Measurements from ENCODE around the gene CCNYL1. TPM values are rescaled to one million over a fixed set of nuclear protein-coding genes. Genes with fewer than 3 reads are reported as not detected.

The CCNYL1 gene
- 1 to 10 TPM; 6.7 to 8.0 TPM for total RNA-seq

GRCh38 chr2:207710814-207711740 is at the start of gene CCNYL1:
Gene CCNYL1, plus strand, starts transcription at chr2:207711640. Its CDS starts 257 bp downstream, at chr2:207711897.

Other genes with a start within 250 kb of the CCNYL1 start
- 10 to 100 TPM; 83.4 to 86.8 TPM for gene CREB1, start 181.7 kb upstream of the CCNYL1 start, total RNA-seq
- 10 to 100 TPM; 15.8 to 17.6 TPM for gene METTL21A, start 86.2 kb upstream of the CCNYL1 start, total RNA-seq
- gene FZD5, start 58.3 kb downstream of the CCNYL1 start, total RNA-seq, result under 1 TPM; 0.25 to 0.36 TPM

Measured in activated naive CD4-positive, alpha-beta T cell treated with anti-CD3 and anti-CD28 coated beads, Interleukin-2, amount 10 ng/mL, durations not matched to agents 5 hours and 36 hours (primary cell).